ENCODE results near the gene RUFY2.

Gene RUFY2

GRCh38 chr10:68406111-68406814, 814 bp downstream of the RUFY2 start:
- no peaks in the 10 kb centered on the region for H3K9me3 ChIP-seq
- TF ChIP-seq CTCF (IDR thresholded peaks at IDR 0.05; ENCODE audit: low read depth, low read length): no peak
- H3K27me3 ChIP-seq: no peaks in the 10 kb centered on the region
- H3K4me1 ChIP-seq: no peaks in the 10 kb centered on the region
- peak; percentile 65 for DNase-seq
- peak overlapping the region; percentile 88 for H3K4me3 ChIP-seq (ENCODE audit: low read depth, low read length)
- H3K36me3 ChIP-seq: 0 out of 2 replicates have a peak, but pooled peaks cover 2% of the 10 kb centered on the region

- DNase-seq: no peak
- TF ChIP-seq CTCF (IDR thresholded peaks at IDR 0.05; ENCODE audit: low read depth, low read length): no peak
- no peaks in the 10 kb centered on the region for H3K4me1 ChIP-seq
- no peaks in the 10 kb centered on the region for H3K27me3 ChIP-seq
- peaks cover 10% of the 10 kb centered on the region for H3K36me3 ChIP-seq
- no peak overlapping the region for H3K4me3 ChIP-seq (ENCODE audit: low read depth, low read length)
- no peaks in the 10 kb centered on the region for H3K9me3 ChIP-seq
Measured at GRCh38 chr10:68403701-68404100, 3.4 kb downstream of the RUFY2 start.

DNA sequence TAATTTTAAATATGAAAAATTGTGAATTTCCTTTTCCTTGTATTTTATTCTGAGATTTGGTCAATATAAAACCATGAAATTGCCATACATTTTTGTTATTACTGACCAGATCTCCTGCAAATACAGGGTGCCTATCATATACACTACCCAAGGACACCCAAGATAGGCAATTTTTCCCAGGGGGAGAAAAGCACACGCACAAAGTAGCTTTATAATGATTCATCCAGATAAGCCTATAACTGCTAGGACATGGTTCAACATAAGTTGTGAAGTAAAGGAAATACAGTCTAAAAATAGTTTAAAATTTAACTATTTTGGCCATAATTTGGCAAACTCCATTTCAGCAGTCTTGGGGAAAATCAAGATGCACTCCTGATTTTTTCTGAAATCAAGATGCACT, 4.8 kb downstream of the RUFY2 start:
- Histone ChIP-seq H3K27me3 (no peaks in the 10 kb centered on the region), H3K4me1 (no peaks in the 10 kb centered on the region), H3K4me3 (ENCODE audit: low read depth, low read length) (no peak overlapping the region), H3K36me3 (peaks cover 10% of the 10 kb centered on the region), H3K9me3 (no peaks in the 10 kb centered on the region)
- no peak for TF ChIP-seq CTCF (IDR thresholded peaks at IDR 0.05; ENCODE audit: low read depth, low read length)
- DNase-seq: no peak

DNA sequence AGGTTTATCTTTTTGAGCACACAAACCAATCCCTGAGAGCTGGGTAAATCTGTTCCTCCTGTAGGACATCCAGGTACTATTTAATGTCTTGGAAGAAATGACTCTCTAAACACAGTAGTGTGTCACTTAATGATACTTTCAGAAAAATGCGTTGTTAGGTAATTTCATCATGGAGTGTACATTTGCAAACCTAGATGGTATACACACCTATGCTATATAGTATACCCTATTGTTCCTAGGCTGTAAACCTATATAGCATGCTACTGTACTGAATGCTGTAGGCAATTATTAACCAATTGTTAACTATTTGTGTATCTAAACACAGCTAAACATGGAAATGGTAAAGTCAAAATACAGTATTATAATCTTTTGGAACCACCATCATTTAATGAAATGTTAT, 10.1 kb downstream of the RUFY2 start:
- Histone ChIP-seq H3K4me3 (ENCODE audit: low read depth, low read length) (no peak overlapping the region), H3K9me3 (no peaks in the 10 kb centered on the region), H3K27me3 (no peaks in the 10 kb centered on the region), H3K4me1 (no peaks in the 10 kb centered on the region), H3K36me3 (peaks cover 20% of the 10 kb centered on the region)
- TF ChIP-seq CTCF (IDR thresholded peaks at IDR 0.05; ENCODE audit: low read depth, low read length): no peak
- DNase-seq: no peak

DNA sequence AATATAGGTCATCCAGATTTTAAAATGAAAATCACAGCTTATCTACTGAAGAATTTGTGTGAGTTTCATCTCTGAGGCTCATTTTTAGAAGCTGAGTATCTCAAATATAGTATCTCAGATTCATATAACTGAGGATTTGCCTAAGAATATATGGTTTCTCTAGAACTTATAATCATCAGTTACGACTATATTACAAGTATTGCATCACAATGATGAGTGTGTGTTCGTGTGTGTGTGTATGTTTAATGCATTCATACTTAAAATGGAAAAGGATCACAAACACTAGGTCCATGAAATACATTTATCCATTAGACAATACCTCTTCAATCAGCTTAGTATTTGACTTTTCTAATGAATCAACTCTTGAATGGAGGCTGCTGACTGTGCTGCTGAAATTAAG, 21.3 kb downstream of the RUFY2 start:
- Histone ChIP-seq H3K9me3 (no peaks in the 10 kb centered on the region), H3K4me1 (no peaks in the 10 kb centered on the region), H3K27me3 (no peaks in the 10 kb centered on the region), H3K36me3 (peaks cover 23% of the 10 kb centered on the region), H3K4me3 (ENCODE audit: low read depth, low read length) (no peak overlapping the region)
- no peak for DNase-seq
- no peak for TF ChIP-seq CTCF (IDR thresholded peaks at IDR 0.05; ENCODE audit: low read depth, low read length)

GRCh38 chr10:68371604-68372003, 35.5 kb downstream of the RUFY2 start:
- Histone ChIP-seq H3K4me3 (ENCODE audit: low read depth, low read length) (no peak overlapping the region), H3K4me1 (no peaks in the 10 kb centered on the region), H3K9me3 (no peaks in the 10 kb centered on the region), H3K36me3 (peaks cover 6% of the 10 kb centered on the region), H3K27me3 (no peaks in the 10 kb centered on the region)
- no peak for TF ChIP-seq CTCF (IDR thresholded peaks at IDR 0.05; ENCODE audit: low read depth, low read length)
- DNase-seq: no peak
